ENCODE measurements around the gene STAT4.

STAT4 gene

DNA sequence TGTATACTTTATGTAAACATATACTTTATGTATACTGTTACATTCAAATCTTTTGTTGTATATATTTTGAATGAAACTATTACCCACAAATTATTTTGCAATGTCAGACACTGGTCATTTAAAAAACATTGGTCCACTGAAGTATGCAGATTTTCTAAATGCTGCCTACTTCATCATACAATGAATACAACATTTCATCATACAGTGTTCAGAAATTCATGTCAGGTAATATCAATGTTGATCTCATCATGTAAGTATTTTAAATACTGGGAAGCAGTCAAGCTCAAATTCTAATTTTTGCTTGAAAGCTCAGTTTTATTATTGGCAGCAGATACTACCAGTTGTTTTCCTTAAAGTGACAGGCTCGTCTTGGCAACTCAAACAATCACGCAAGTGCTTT, 2.9 kb upstream of the STAT4 start:
- H3K4me3 ChIP-seq (ENCODE audit: severe bottlenecking): no peak overlapping the region
- H3K9me3 ChIP-seq (ENCODE audit: severe bottlenecking): no peaks in the 10 kb centered on the region
- TF ChIP-seq, protein P1, sequence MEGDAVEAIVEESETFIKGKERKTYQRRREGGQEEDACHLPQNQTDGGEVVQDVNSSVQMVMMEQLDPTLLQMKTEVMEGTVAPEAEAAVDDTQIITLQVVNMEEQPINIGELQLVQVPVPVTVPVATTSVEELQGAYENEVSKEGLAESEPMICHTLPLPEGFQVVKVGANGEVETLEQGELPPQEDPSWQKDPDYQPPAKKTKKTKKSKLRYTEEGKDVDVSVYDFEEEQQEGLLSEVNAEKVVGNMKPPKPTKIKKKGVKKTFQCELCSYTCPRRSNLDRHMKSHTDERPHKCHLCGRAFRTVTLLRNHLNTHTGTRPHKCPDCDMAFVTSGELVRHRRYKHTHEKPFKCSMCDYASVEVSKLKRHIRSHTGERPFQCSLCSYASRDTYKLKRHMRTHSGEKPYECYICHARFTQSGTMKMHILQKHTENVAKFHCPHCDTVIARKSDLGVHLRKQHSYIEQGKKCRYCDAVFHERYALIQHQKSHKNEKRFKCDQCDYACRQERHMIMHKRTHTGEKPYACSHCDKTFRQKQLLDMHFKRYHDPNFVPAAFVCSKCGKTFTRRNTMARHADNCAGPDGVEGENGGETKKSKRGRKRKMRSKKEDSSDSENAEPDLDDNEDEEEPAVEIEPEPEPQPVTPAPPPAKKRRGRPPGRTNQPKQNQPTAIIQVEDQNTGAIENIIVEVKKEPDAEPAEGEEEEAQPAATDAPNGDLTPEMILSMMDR (IDR thresholded peaks at IDR 0.05; ENCODE audit: poor library complexity, severe bottlenecking): no peak
- no peaks in the 10 kb centered on the region for H3K4me1 ChIP-seq (ENCODE audit: insufficient read depth, poor library complexity, severe bottlenecking)
- no peak overlapping the region for H3K27ac ChIP-seq (ENCODE audit: poor library complexity, severe bottlenecking)
- ATAC-seq (ENCODE audit: low read depth): no peak
- H3K27me3 ChIP-seq (ENCODE audit: insufficient read depth, poor library complexity, severe bottlenecking): no peaks in the 10 kb centered on the region
- no peaks in the 10 kb centered on the region for H3K36me3 ChIP-seq (ENCODE audit: low read depth)
- no peak for DNase-seq (ENCODE audit: low spot score)

DNA sequence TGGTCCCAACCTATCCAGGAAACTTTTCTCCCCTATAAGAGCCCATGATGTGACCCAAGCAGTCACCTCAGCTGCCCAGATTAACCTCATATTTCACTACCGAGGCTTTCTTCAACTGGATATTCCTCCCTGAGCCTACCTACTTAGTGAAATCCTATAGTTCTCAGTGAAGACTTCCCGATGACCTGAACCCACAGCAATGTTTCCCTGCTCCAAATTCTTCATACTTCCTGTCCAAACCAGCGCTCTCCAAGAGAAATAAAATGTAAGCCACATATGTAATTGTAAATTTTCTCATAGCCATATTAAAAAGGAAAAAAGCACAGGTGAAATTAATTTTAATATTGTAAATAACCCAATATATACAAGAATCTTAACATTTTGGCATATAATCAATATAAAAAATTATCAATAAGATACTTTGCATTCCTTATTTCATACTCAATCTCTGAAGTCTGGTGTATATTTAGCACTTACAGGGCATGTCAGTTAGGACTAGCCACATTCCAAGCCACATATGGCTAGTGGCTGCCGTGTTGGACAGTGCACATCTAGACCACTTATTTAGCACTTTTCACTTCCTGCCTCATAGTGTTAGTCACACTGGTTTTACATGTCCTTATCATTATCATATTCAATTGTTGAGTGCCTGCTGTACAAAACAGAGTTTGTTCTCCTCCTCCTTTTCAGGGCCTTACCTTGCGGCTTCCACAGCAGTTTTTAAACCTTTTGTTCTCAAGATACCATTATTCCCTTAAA, 1.9 kb upstream of the STAT4 start:
- Histone ChIP-seq H3K4me3 (ENCODE audit: severe bottlenecking) (no peak overlapping the region), H3K27ac (ENCODE audit: poor library complexity, severe bottlenecking) (no peak overlapping the region), H3K36me3 (ENCODE audit: low read depth) (no peaks in the 10 kb centered on the region), H3K9me3 (ENCODE audit: severe bottlenecking) (no peaks in the 10 kb centered on the region), H3K27me3 (ENCODE audit: insufficient read depth, poor library complexity, severe bottlenecking) (no peaks in the 10 kb centered on the region), H3K4me1 (ENCODE audit: insufficient read depth, poor library complexity, severe bottlenecking) (no peaks in the 10 kb centered on the region)
- TF ChIP-seq, protein P1 (IDR thresholded peaks at IDR 0.05; ENCODE audit: poor library complexity, severe bottlenecking): no peak
- DNase-seq (ENCODE audit: low spot score) (no peak), ATAC-seq (ENCODE audit: low read depth) (no peak)

DNA sequence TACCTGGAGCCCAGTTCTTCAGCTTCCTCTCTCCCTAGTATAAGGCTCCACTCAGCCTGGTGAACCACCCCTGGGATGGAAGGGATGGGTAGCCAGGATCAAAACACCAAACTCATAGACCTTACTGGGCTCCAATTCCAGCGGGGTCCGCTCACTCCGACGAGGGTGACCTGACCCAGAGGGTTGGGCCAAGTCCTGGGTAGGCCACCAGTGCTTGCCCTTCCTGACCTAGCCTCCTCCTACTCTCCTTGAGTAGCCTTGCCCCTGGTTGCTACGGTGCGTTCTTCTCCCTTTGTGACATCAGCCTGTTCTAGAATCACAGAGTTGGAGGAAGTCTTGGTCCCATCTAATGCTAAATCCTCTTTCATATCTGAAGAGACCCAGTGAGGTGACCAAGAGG, 537 bp upstream of the STAT4 start:
- ATAC-seq (ENCODE audit: low read depth): no peak
- peak overlapping the region; percentile 33 for H3K4me3 ChIP-seq (ENCODE audit: severe bottlenecking)
- H3K9me3 ChIP-seq (ENCODE audit: severe bottlenecking): no peaks in the 10 kb centered on the region

DNA sequence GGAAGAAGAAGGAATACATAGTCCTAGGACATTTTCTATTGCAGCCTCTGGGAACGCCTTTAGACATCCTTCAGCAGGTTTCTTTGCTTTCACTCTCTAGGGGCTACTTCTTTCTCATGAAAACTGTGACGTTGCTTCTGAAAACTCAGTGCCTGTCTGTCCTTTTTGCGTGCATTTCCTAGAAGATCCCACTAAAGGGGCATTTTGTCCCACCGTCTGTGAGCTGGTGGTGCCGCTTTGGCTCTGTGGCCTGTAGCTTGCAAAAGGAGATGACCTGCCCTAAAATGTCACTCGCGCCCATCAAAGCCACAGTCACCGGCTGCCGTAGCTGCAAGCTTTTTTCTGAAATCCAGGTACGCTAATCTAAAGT, 579 bp downstream of the STAT4 start:
- H3K9me3 ChIP-seq (ENCODE audit: severe bottlenecking): no peaks in the 10 kb centered on the region
- no peak; the same call in 2 of the 3 replicates for ATAC-seq (ENCODE audit: low read depth)
- no peak overlapping the region for H3K27ac ChIP-seq (ENCODE audit: poor library complexity, severe bottlenecking)
- TF ChIP-seq, protein P1 (IDR thresholded peaks at IDR 0.05; ENCODE audit: poor library complexity, severe bottlenecking): no peak
- H3K27me3 ChIP-seq (ENCODE audit: insufficient read depth, poor library complexity, severe bottlenecking): no peaks in the 10 kb centered on the region
- DNase-seq (ENCODE audit: low spot score): no peak
- H3K4me3 ChIP-seq (ENCODE audit: severe bottlenecking): peak overlapping the region; percentile 33
- no peaks in the 10 kb centered on the region for H3K36me3 ChIP-seq (ENCODE audit: low read depth)
- H3K4me1 ChIP-seq (ENCODE audit: insufficient read depth, poor library complexity, severe bottlenecking): no peaks in the 10 kb centered on the region

More for the DNA sequence above, 537 bp upstream of the STAT4 start:
- Histone ChIP-seq H3K36me3 (ENCODE audit: low read depth) (no peaks in the 10 kb centered on the region), H3K27ac (ENCODE audit: poor library complexity, severe bottlenecking) (no peak overlapping the region), H3K27me3 (ENCODE audit: insufficient read depth, poor library complexity, severe bottlenecking) (no peaks in the 10 kb centered on the region), H3K4me1 (ENCODE audit: insufficient read depth, poor library complexity, severe bottlenecking) (no peaks in the 10 kb centered on the region)
- DNase-seq (ENCODE audit: low spot score): no peak
- TF ChIP-seq, protein P1 (IDR thresholded peaks at IDR 0.05; ENCODE audit: poor library complexity, severe bottlenecking): no peak

DNA sequence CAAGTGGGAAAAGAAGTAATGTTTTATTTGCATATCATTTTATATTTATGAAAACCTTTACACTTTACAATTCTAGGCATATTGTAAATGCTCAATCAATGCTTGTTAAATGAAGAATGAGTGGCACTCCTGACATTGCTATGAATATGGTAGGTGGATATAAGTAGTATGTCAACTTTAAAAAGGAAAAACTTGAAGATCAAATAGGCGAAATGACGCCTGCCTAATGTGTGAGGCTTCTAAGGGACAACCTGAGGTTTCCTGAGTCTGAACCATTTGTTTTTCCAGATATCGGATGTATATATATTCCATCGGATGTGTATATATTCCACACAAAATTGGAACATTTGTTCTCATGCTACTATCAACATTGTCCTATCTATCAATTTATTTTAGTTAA, 1.4 kb downstream of the STAT4 start:
- TF ChIP-seq, protein P1 (IDR thresholded peaks at IDR 0.05; ENCODE audit: poor library complexity, severe bottlenecking): no peak
- Histone ChIP-seq H3K36me3 (ENCODE audit: low read depth) (no peaks in the 10 kb centered on the region), H3K9me3 (ENCODE audit: severe bottlenecking) (no peaks in the 10 kb centered on the region), H3K27me3 (ENCODE audit: insufficient read depth, poor library complexity, severe bottlenecking) (no peaks in the 10 kb centered on the region), H3K4me3 (ENCODE audit: severe bottlenecking) (no peak overlapping the region), H3K4me1 (ENCODE audit: insufficient read depth, poor library complexity, severe bottlenecking) (no peaks in the 10 kb centered on the region), H3K27ac (ENCODE audit: poor library complexity, severe bottlenecking) (no peak overlapping the region)
- ATAC-seq (ENCODE audit: low read depth): no peak
- no peak for DNase-seq (ENCODE audit: low spot score)

Measured in RWPE2 (cell line).